ENCODE measurements around the gene SLCO2A1.

SLCO2A1 gene

DNA sequence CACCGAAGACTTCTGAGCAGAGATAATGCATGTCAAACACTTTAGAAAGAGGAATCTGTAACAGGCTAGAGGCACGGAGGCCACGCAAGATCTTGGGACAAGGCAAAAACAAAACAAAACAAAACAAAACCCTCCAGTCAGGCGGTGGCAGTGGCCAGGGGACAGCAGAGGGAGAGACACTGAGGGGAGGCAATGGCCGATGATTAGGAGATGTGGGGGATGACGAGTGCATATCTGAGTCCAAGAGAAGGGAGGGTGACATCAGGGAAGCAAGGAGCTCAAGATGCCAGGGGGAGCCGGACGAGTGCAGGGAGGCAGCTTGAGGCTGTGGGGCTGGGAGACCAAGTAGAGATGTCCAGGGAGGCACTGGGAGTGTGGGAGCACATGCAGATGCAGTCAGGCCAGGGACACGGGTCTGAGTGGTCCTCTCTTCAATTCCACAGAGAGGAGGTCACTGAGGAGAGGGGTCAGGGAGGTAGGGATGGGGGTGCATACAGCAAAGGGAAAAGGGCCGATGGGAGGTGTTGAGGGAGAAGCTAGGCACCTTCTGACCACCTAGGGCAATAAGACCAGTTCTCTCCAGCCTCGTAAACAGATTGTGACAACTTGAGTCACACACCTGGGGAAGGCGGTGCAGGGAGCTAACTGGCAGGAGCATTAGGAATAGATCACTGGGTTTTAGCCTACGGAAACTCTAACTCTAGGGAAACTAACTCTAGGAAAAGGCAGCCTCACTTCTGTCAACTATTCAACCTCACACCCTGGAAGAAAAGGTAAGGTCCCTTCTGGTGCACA, 29.6 kb downstream of the SLCO2A1 start:
- no peak for DNase-seq

DNA sequence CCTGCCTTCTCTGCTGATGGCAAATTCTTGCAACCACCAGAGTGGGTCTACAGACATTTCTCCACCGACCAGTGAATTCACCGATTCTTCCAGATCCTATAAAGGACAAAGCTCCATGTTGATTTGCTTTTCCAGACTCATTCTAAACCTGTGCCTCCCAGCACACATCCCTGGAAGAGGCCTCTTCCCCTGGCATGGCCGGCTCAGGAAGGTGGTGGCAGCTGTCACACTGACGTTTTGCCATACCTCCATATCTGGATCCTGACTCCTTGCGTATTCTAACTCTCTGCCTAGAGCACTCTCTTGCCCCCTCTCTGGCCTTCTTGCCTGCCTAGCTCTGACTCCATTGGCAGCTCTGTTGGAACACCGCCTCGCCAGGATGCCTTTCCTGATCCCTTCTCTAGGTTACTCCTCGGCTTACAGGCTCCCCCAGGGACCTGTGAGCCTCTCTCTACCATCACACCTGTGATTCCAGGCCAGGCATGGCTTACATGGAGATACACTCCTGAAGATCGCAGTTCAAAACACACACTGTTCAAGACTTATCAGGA, 31.0 kb downstream of the SLCO2A1 start:
- no peak for DNase-seq

DNA sequence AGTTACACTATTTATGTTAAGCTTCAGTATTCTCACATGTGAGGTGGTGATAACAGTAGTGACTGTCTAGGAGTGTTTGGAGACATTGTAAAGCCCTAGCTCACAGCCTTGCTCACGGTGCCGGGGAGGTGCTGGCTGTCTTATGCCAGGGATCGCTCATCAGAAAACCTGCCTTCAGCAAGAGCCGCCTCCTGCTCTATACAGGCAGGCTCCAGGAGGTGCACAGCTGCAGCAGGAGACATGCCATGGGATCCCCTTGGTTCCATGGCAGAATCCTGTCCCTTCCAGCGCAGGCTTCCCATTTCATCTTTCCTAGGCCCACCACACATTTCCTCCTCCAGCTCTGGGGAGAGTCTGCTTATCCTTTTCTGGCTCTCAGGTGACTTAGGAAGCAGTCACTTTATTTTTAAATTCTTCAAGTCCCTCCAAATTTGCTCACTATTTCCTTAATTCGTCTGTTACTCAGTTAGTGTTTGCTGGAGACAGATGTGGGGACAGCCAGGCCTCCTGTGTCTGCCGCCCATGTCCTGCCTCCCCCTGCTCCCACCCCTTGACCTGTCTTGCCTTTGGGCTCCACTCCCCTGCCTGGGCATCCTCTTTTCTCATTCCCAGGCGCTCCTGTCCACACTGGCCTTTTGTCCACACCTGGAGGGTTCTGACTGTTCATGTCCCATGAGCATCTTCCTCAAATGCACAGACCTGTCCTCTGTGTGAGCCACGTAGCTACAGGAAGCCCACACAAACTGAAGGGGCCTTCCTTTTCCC, 31.7 kb downstream of the SLCO2A1 start:
- DNase-seq = no peak

DNA sequence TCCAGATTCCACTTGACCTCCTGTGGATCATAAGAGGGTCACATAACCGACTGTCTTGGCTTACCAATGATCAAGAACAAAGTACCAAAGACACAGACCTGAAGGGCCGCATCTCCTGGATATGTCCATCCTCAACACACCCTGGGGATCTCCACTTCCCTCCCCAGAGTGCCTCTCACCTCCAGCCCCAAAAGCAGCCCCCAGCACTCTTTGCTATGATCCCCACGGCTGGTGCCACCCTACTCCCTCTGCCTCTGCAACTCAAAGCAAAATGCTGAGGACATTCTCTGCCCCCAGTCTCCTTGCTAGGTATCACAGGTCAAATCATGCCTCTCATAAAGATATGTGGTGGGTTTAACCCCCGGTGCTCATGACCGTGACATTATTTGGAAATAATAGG, 32.7 kb downstream of the SLCO2A1 start:
- DNase-seq = no peak

DNA sequence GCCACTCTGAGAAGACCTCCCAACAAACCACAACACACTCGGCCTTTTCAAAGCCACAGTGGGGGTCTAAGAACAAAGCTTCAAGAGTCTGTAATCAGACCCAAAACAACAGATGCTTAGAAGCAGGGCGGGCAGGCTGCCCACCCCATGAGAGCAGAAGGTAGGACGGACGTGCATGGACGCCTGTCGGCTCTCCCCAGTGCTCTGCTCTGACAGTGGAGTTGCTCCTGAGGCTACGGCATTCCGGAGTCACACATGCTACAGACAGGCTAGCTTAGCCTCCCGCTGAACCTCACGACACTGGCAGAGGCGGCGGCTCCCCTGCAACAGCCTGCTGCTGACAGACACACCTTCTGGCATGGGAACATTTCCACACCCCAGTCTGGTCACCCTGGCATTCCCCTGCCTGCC, 33.5 kb downstream of the SLCO2A1 start:
- DNase-seq = no peak

DNA sequence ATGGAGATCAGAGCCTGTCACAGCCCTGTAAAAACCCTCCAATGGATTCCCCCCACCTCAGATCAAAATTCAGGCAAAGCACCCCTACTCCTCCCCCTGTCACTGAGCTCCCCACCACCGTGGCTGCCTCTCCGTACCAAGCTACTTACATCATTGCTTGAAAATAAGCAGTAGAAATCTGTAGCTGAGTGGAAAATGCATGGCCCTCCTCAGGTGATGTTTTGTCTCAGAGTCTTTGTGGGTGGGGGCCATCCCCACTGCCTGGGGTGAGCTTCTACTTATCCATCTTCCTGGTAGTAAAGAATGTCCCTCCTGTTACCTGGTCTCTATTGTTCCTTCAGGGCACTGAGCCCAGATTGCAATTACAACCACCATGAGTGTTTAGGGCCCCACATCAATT, 34.5 kb downstream of the SLCO2A1 start:
- no peak for DNase-seq

DNA sequence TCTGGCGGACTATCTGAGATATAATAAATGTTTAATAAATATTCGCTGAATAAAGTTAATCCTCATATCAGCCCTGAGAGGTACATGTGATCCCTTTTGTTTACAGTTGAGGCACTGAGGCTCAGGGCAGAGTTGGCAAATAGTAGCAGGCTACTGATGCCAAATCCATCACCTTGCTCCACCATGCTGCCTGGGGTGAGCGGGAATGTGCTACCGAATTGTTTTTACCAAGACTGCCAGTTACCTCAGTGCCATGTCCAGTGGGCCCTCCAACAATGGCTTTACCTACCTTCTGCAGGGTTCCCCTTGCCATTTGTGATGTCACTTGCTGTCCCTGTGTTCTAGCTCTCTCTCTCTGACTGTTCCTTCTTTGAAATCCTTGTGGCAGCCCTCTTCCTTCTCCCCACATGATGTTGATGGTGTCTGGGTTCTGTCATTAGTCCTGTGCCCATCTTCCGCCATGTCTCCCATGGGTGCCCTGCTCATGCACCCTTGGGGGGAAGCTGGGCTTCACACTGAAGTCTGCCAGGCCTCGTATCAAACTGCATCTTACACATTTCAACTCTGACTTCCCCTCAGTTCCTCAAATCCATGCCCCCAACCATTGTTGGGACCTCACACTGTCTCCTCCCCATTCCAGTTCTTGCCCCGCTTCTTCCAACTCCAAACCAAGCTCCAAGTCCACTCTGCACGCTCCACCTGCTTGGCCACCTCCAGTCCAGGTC, 35.4 kb downstream of the SLCO2A1 start:
- DNase-seq = no peak

DNA sequence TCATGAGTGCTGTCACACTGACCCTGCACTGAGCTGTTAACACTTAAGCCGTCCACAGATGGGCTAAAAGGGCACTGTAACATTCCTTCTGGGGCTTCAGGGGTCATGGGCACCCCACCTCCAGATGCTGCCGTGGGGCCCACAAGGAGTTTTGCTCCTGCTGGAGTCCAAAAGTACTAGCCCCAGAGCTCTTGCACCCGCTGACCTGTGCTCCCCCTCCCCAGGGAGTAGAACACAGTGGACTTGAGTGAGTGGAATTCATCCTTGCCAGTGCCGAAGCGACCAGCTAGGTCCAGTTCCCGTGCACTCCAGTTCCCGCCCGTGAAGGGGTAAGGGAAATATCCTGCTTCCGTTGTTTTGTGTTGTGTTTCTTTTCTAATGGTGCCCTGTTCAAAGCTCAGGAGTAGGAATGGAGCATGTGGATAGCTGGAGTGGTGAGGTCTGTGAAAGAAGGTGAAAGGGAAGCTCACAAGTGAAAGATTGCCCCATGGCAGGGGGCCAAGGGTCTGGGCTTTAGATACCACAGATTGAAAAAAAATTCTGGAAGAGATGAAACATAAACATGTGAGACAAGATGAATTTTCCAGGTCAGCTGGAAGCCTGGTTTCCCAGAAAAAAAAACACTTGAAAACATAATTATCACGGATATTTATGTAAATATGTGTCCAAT, 36.6 kb downstream of the SLCO2A1 start:
- no peak for DNase-seq

DNA sequence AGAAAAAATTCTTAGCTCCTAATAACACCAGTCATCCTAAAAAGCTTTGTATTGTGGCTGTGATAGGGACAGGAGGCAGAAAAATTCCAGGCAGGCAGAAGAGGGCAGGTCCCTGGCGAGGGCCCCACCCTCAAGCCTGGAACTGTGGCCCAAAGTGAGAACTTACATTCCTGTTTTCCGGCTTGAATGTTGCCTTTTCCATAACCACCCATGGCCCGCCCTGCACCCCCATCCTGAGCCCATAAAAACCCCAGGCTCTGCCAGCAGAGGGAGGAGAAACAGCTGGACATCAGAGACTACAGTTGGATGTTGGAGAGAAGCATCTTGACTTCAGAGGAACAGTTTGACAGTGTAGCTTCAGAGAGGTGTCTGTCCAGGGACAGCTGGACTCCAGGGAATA, 37.3 kb downstream of the SLCO2A1 start:
- no peak for DNase-seq

DNA sequence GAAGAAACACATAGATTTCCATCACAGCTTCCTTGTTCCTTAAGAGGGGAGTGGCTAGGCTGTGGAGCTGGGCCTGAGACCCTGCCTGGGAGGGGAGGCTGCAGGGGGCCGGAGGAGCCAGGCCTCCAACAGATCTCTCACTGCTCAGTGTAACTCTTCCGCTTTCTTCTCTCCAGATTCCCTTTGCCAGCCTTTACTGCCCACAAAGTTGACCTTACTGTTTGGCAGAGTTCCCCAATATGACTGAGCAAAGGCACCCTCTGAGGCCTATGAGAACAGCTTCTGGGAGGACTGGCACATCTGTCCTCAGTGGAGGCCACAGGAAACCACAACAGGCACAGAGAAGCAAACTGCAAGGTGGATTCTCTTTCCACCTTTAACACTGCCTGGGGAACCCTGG, 38.1 kb downstream of the SLCO2A1 start:
- no peak for DNase-seq

DNA sequence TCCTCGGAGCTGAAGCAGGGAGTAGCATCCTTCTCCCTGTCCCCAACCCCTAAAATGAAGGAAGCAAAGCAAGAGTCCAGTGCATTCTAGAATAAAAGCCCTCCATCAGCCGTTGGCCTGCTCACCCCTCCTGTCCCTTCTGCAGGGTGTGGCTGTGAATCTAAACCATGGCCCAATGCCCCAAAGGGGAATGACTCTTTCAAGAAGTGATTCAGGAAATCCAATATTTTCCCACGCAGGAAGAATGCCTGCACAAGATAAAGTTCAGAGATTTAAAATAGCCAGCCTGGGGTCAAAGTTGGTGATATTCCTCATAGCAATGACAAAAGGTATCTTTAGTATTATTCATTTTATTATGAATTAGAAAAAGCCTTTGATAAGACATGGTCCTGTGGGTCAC, 38.5 kb downstream of the SLCO2A1 start:
- DNase-seq = no peak

DNA sequence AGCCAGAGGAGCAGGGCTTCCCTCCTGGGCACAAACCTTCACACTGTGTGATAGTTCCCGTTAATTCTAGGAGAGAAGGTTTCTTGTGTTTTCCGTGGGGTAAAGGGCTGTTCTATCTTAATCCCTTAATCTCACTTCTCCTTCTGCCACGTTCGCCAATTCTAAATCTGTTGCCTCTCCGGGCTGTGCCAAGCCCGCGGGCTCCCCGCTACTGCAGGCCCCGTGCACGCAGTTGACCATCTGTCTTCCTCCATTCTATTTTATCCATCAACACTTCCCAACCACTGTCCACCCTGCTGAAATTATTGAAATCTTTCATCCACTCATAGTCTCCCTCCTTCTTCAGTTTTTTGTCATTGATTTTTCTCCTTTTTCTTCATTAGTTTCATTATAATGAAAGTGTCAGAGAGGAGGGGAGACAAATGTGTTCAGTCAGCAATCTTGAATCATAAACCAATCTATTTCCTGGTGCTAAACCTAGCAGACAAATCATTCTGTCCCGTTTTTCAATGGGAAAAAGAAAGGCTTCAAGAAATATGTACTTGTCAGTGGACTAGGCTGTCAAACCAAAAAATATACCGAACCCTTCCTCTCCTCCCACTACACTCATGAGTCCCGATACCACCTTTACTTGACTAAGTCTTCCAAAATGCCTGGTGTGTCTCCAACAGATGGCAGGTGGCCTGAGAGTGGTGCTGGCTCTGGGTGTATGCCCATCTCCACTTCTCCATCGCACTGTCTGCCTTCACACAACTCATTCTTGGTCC, 39.6 kb downstream of the SLCO2A1 start:
- DNase-seq = no peak

DNA sequence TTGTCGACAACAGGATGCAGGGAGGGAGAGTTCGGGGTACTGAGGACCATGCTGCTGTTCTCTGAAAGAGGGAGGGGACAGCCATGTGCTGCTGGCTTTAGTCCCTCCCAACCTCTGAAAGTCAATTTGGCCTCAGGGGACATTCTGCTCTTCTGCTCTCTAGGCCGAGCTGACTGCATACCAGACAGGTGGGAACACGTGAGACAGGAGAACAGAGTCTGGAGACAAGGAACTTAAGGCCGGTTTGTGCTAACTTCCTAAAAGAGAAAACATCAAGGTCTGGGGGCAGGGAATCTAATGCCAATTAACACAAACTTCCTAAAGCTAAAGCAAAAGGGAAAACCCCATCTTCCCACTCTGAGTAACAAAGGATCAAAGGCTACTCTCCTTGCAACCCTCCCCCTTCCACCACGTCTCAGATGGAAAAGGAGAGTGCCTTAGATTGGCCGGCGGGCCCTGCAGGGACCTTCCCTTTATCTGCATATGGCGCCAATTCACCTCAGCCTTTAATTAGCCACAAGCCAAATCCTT, 41.0 kb downstream of the SLCO2A1 start:
- no peak for DNase-seq

DNA sequence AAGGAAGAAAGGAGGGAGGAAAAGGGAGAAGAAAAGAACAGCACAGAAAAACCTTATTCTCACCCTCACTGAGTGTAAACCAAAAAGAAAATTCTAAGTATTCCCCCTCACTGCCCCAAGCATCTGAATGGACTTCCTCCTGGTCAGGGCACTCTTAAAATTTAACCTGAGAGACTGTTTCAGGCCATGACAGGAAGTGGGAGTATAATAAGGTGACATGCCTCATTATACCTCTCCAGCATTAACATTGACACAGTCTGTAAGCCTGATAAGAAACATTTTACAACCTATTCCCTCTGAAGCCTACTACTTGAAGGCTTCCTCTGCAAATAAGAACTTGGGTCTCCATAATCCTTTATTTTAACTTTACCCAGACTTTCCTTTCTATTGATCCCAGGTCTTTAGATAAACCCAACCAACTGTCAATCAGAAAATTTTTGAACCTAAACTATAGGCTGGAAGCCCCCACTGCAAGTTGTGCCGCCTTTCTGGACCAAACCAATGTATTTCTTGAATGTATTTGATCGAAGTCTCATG, 41.7 kb downstream of the SLCO2A1 start:
- DNase-seq = no peak

DNA sequence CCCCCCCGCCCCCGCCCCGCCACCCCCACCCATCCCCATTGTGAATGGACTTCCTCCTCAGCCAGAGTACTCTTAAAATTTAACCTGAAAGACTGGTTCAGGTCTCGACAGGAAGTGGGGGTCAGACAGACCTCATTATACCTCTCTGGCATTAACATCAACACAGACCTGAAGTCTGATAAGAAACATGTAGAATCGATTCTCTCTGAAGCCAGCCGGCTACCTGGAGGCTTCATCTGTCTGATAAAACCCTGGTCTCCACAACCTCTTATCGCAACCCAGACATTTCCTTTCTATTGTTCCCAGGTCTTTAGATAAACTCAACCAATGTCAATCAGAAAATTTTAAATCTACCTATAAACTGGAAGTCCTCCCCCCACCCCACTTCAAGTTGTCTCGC, 42.6 kb downstream of the SLCO2A1 start:
- no peak for DNase-seq

DNA sequence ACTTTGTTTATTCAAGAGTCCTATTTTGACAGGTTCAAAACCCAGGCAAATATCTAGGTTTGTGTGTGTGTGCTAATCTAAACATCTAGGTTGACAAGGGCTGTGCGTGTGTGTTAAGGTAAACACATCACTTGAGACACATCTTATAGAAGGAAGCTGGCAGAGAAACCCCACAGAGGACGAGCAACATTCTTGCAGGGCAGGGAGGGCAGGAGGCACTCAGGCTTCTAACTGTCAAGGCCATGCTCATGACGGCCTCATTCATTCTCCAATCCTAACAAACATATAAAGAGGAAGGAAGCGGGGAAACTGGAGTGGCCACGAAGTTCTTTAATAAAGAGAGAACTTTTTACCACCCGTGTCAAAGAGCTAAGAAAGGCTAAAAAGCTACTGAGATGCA, 43.4 kb downstream of the SLCO2A1 start:
- DNase-seq = no peak

DNA sequence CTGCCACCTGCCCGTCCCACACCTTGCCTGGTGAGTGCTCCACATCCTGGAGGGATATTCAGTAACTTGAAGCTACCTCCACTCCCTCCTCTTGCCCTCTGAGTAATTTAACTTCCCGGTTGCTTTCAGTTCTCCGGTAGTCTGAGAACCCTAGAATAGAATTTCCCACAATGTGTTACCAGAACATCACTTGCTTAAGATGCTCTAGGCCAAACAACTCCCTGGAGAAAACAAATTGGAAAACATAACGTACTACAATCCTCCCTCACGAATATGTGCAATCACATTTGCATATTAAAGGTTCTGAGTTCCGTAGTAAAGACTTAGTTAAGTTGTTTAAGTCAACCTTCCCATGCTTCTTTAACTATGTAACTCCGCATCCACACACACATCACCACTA, 44.8 kb downstream of the SLCO2A1 start:
- DNase-seq = no peak

DNA sequence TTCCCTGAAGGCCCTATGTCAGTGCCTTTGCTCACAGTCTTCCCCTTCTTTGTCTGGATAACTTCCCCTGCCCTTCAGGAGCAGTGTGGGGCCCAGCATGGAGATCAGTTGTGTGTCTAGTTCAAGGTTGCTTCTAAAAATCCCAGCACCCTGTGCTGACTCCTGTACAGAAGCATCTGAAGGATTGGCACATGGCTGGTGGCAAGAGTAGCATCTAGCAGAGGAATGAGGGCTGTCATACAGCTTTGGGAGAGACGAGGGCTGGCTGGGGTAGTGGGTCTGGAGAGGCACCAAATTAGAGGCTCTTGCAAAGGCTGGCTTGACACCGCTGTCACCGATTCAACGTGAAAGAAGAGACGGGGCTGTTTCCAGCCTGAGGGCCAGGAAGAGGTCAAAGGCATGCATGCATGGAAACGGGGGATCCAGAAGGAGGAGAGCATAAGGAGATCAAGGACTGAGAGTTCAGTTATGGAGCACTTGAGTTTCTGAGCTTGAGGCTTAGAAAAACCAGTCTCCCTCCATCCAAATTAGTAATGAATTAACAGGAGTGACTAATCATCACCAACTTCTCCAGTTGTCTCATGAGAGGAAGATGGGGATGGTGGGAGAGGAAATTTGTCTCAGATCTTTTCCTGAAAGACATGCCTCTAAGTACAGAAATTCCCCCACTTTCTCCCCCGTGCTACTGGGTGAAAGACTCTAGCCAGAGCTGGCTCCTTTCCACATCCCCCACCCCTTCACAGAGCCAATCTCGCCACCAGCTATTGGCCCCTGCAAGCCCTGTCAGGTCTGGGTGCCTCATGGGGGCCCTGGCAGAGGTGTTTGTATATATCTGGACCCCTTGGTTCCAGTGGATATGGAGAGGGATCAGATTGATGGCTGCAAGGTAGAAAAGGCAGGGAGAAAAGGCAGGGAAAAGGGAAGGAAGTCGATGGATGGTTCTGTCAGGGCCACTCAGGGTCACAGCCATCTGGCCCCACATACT, 45.9 kb downstream of the SLCO2A1 start:
- no peak for DNase-seq

DNA sequence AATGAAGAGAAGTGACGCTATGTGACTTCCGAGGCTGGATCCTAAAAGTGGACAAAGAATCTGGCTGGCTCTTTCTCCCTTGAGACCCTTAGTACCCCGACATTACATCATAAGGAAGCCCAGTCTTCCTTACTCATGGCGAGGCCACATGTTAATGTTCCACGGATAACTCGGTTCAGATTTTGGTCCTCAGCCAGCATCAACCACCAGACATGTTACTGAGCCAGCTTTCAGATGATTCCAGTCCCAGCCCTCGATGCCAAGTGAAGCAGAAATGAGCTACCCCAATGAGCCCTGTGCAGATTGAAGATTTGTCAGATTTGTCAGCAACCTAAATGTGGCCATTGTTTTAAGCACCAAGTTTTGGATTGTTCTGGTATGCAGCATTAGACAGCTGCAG, 46.6 kb downstream of the SLCO2A1 start:
- DNase-seq = no peak

DNA sequence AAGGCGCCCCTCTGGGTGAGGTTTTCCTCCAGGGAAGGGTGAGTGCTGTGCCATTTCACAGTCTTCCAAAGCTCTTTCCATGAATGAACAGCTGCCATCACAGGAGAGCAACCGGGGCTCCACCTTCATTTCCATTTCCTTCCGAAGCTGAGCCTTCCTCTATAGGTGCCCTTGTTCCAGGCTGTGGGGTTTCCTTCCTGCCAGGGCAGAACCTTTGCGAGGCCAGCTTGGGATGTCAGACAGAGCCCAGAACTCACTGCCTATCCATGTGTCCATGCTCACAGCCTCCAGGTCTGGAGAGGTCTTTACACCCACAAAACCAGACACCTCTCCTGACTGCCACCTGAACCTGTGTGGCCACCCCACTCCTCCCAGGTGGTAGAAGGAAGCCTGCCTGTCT, 49.2 kb downstream of the SLCO2A1 start:
- DNase-seq = no peak
